Measurements from ENCODE around the gene CERT1.
"Not testable (repeated sequence)": the region's sequence is repeated elsewhere in the genome, so short reads cannot be mapped to it uniquely, and the experiment has no call there.

CERT1 gene, protein sequence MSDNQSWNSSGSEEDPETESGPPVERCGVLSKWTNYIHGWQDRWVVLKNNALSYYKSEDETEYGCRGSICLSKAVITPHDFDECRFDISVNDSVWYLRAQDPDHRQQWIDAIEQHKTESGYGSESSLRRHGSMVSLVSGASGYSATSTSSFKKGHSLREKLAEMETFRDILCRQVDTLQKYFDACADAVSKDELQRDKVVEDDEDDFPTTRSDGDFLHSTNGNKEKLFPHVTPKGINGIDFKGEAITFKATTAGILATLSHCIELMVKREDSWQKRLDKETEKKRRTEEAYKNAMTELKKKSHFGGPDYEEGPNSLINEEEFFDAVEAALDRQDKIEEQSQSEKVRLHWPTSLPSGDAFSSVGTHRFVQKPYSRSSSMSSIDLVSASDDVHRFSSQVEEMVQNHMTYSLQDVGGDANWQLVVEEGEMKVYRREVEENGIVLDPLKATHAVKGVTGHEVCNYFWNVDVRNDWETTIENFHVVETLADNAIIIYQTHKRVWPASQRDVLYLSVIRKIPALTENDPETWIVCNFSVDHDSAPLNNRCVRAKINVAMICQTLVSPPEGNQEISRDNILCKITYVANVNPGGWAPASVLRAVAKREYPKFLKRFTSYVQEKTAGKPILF

DNA sequence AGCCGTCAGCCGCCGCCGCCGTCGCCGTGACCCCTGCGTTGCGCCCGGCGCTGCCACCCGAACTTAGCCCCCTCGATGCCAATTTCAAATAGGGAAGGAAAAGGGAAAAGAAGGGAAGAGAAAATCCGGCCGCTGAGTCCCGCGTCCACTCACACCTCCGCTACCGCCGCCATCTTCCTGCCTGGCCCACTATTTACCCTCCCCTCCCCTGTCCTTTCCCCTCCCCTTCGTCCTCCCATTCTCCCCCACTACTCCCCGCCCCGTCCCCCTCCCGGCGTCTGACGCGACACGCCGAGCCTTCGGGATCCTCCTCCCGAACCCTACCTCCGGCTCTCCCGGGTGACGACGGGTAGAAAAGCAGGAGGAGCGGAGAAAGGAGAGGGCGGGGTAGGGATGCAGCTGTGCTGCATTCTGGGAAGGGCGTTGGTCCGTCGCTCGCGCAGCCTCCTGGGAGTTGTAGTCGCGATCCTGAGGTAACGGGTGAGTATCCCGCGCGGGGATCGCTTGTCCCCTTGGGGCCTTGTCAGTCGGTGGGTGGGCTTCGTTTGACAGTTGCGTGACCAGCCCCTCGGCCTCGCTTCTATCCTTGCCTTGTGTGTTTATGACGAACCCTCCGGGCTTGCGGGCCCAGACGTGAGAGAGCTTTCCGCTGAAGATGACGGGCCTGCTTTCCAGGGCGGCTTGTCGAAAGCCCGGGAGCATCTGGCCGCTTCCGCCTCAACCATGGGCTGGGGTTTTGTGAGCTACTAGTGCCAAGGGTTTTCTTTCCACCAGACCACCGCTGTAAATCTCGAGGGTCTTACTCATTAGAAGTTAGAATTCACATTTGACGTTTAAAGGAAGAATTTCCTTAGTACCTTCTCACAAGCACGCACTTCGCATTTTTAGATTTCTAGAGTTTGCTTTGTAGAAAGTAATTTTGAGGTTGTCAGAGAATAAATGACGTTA lies at the start of gene CERT1, which contains the start of gene POLK:
CERT1 (minus strand) TSS at position 195 of the 948 bp plus-strand sequence. CDS start 422 bp downstream, outside the sequence.
POLK (plus strand) TSS at position 457 of the 948 bp plus-strand sequence.
- DNase-seq (ENCODE audit: low read depth, low spot score), result peak; percentile 84
- TF ChIP-seq POLR2AphosphoS5 (IDR thresholded peaks at IDR 0.05; ENCODE audit: borderline replicate concordance, low read depth, low read length) (peak; percentile 83), EZH2 (IDR thresholded peaks at IDR 0.05) (no peak), FOXP2 (optimal IDR thresholded peaks at IDR 0.05; ENCODE audit: control extremely low read depth, extremely low read length, insufficient read depth) (peak; percentile 54)
- Histone ChIP-seq H3K9ac (ENCODE audit: insufficient read length) (peak within 1 kb of the TSS; percentile 95), H3K9me3 (ENCODE audit: low read depth, low read length) (no peaks in the 10 kb centered on the region), H3K4me3 (peak within 1 kb of the TSS; percentile 98), H3K27ac (peak within 1 kb of the TSS; percentile 74), H3K36me3 (ENCODE audit: insufficient read depth, low read length) (peaks cover 14% of the 10 kb centered on the region)

DNA sequence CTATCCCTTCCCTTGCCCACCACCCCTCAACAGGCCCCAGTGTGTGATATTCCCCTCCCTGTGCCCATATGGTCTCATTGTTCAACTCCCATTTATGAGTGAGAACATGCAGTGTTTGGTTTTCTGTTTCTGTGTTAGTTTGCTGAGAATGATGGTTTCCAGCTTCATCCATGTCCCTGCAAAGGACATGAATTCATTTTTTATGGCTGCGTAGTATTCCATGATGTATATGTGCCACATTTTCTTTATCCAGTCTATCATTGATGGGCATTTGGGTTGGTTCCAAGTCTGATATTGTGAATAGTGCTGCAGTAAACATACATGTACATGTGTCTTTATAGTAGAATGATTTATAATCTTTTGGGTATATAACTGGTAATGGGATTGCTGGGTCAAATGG lies 49.2 kb upstream of the CERT1 start:
- H3K9ac ChIP-seq (ENCODE audit: insufficient read length); H3K27ac ChIP-seq; H3K9me3 ChIP-seq (ENCODE audit: low read depth, low read length); DNase-seq (ENCODE audit: low read depth, low spot score); H3K4me3 ChIP-seq: not testable (repeated sequence)
- peaks cover 29% of the 10 kb centered on the region for H3K36me3 ChIP-seq (ENCODE audit: insufficient read depth, low read length)

DNA sequence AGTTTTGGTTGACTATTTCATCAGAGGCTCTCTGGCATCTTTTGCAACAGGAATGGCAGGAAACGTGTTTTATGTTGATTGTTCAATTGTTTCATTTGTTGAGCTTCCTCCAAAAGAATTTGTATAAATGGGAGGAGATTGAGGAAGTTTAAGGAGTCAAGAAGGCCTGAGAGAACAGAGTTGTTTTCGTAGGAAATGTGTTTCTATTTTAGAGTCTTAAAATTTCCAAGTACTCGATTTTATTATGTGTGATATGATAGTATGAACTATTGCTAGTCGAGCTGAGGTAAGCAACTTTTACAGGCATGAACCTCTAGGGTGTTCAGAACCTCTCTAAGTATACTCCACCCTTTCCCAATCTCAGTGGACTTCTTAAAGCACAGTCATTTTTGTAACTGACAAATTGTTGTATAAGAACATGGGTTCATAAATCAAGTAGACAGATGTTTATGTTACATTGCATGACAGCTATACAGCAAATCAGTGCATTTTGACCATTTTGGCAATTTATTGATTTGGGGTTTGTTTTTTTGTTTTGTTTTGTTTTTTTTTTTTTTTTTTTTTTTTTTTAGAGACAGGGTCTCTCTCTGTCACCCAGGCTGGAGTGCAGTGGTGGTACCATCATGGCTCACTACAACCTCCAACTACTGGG lies 47.7 kb upstream of the CERT1 start:
- Histone ChIP-seq H3K36me3 (ENCODE audit: insufficient read depth, low read length) (peaks cover 35% of the 10 kb centered on the region), H3K27ac (peak overlapping the region; percentile 88), H3K9ac (ENCODE audit: insufficient read length) (no peak overlapping the region), H3K4me3 (peak overlapping the region; percentile 48; the same call in 1 of the 2 replicates), H3K9me3 (ENCODE audit: low read depth, low read length) (peaks cover 10% of the 10 kb centered on the region; the same call in 1 of the 2 replicates)
- TF ChIP-seq EZH2 (IDR thresholded peaks at IDR 0.05) (no peak), POLR2AphosphoS5 (IDR thresholded peaks at IDR 0.05; ENCODE audit: borderline replicate concordance, low read depth, low read length) (no peak), FOXP2 (optimal IDR thresholded peaks at IDR 0.05; ENCODE audit: control extremely low read depth, extremely low read length, insufficient read depth) (no peak)
- DNase-seq (ENCODE audit: low read depth, low spot score), result no peak

- peak overlapping the region; percentile 88; the same call in 1 of the 2 replicates for H3K27ac ChIP-seq
- no peak for TF ChIP-seq EZH2 (IDR thresholded peaks at IDR 0.05)
- TF ChIP-seq POLR2AphosphoS5 (IDR thresholded peaks at IDR 0.05; ENCODE audit: borderline replicate concordance, low read depth, low read length), result no peak
- no peak for TF ChIP-seq FOXP2 (optimal IDR thresholded peaks at IDR 0.05; ENCODE audit: control extremely low read depth, extremely low read length, insufficient read depth)
- H3K4me3 ChIP-seq, result no peak overlapping the region
- H3K9ac ChIP-seq (ENCODE audit: insufficient read length), result no peak overlapping the region
- peaks cover 10% of the 10 kb centered on the region; the same call in 1 of the 2 replicates for H3K9me3 ChIP-seq (ENCODE audit: low read depth, low read length)
- no peak for DNase-seq (ENCODE audit: low read depth, low spot score)
- H3K36me3 ChIP-seq (ENCODE audit: insufficient read depth, low read length), result peaks cover 44% of the 10 kb centered on the region
These were observed 46.8 kb upstream of the CERT1 start for GRCh38 chr5:75558221-75558620.

DNA sequence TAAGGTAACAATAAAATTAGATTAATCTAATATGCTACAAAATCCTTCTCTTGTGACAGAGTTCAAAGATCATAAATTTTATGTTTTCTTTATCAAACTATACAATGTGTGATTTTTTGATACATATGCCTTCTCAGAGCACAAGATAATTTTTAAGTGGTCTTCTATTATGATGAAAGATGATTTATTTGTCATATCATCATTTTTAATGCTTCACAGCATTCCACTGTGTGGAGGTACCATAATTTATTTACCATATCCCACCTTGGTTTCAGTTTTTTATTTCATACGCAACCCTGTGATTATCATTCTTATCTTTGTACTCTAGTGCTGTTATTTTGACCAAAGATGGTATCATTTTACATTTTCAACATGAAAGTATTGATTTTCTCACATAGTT lies 41.9 kb upstream of the CERT1 start:
- H3K27ac ChIP-seq, result no peak overlapping the region; the same call in 1 of the 2 replicates
- no peak overlapping the region for H3K9ac ChIP-seq (ENCODE audit: insufficient read length)
- H3K9me3 ChIP-seq (ENCODE audit: low read depth, low read length), result peaks cover 5% of the 10 kb centered on the region; the same call in 1 of the 2 replicates
- no peak for TF ChIP-seq EZH2 (IDR thresholded peaks at IDR 0.05)
- TF ChIP-seq FOXP2 (optimal IDR thresholded peaks at IDR 0.05; ENCODE audit: control extremely low read depth, extremely low read length, insufficient read depth), result no peak
- no peak for TF ChIP-seq POLR2AphosphoS5 (IDR thresholded peaks at IDR 0.05; ENCODE audit: borderline replicate concordance, low read depth, low read length)
- H3K36me3 ChIP-seq (ENCODE audit: insufficient read depth, low read length), result peaks cover 51% of the 10 kb centered on the region
- DNase-seq (ENCODE audit: low read depth, low spot score), result no peak
- no peak overlapping the region for H3K4me3 ChIP-seq

- no peak for DNase-seq (ENCODE audit: low read depth, low spot score)
- Histone ChIP-seq H3K9me3 (ENCODE audit: low read depth, low read length) (no peaks in the 10 kb centered on the region), H3K36me3 (ENCODE audit: insufficient read depth, low read length) (peaks cover 45% of the 10 kb centered on the region), H3K9ac (ENCODE audit: insufficient read length) (no peak overlapping the region), H3K27ac (peak overlapping the region; percentile 16; the same call in 1 of the 2 replicates), H3K4me3 (no peak overlapping the region)
- TF ChIP-seq EZH2 (IDR thresholded peaks at IDR 0.05), result no peak
- no peak for TF ChIP-seq POLR2AphosphoS5 (IDR thresholded peaks at IDR 0.05; ENCODE audit: borderline replicate concordance, low read depth, low read length)
- TF ChIP-seq FOXP2 (optimal IDR thresholded peaks at IDR 0.05; ENCODE audit: control extremely low read depth, extremely low read length, insufficient read depth), result no peak
These were observed 41.3 kb upstream of the CERT1 start for GRCh38 chr5:75552764-75553163.

DNA sequence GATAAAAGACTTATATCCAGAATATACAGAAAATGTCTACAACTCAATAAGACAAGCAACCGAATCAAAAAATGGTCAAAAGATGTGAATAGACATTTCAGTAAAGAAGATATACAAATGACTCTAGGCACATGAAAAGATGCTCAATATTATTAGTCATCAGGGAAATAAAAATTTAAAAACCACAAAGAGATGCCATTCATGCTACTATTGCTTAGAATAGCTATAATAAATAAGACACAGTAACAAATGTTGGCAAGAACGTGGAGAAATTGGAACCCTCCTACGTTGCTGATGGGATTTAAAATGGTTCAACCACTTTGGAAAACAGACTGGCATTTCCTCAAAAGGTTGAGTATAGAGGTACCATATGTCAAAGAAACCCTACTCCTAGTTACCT lies 40.0 kb upstream of the CERT1 start:
- no peak overlapping the region for H3K27ac ChIP-seq
- TF ChIP-seq POLR2AphosphoS5 (IDR thresholded peaks at IDR 0.05; ENCODE audit: borderline replicate concordance, low read depth, low read length) (no peak), EZH2 (IDR thresholded peaks at IDR 0.05) (no peak), FOXP2 (optimal IDR thresholded peaks at IDR 0.05; ENCODE audit: control extremely low read depth, extremely low read length, insufficient read depth) (no peak)

More for the DNA sequence above, 40.0 kb upstream of the CERT1 start:
- no peak overlapping the region for H3K4me3 ChIP-seq
- no peaks in the 10 kb centered on the region for H3K9me3 ChIP-seq (ENCODE audit: low read depth, low read length)
- no peak for DNase-seq (ENCODE audit: low read depth, low spot score)
- H3K9ac ChIP-seq (ENCODE audit: insufficient read length), result no peak overlapping the region
- peaks cover 32% of the 10 kb centered on the region for H3K36me3 ChIP-seq (ENCODE audit: insufficient read depth, low read length)
